ENCODE measurements around the gene ZNF30.

GRCh38 chr19:34964598-34964997 is 37.9 kb downstream of the ZNF30 start:
- TF ChIP-seq CTCF (IDR thresholded peaks at IDR 0.05) (no peak), POLR2A (IDR thresholded peaks at IDR 0.05; ENCODE audit: low read depth) (no peak), EP300 (IDR thresholded peaks at IDR 0.05) (no peak), POLR2AphosphoS5 (IDR thresholded peaks at IDR 0.05) (no peak)

Data from esophagus muscularis mucosa (tissue), 4 donors.